IMR-90 (cell line): ENCODE measurements around the gene THADA. TPM values are rescaled to one million over a fixed set of nuclear protein-coding genes. Genes with fewer than 3 reads are reported as not detected.

ENCODE experiments used
- ATAC-seq: fragments of 200-7000 bp; cut with Tn5 transposase; 2 replicates; pipeline ENCODE4 v1.9.1; 2020; ENCODE audit warnings: low read depth, mild to moderate bottlenecking, moderate library complexity
- BruUV-seq: library from RNA; stranded (reverse); fragments of 400-500 nt; replicated peaks from 2 replicates; lab custom pipeline; 2021; lab: Mats Ljungman, UMichigan
- CTCF ChIA-PET: fragments of 300-600 bp; formaldehyde crosslinking; extraction: SDS; loops from one replicate; lab custom pipeline; 2021; ENCODE audit warnings: antibody characterized with exemption; lab: Yijun Ruan, JAX
- POLR2A ChIA-PET: fragments of 300-600 bp; sonication (Branson Sonifier 250); formaldehyde crosslinking; loops from one replicate; lab custom pipeline; 2022; ENCODE audit warnings: antibody characterized with exemption; ENCODE audit not compliant: unreplicated experiment; lab: Charles Lee
- DNase-seq: peaks from one replicate; pipeline ENCODE4 v3.0.0; 2013
- H2AFZ ChIP-seq: replicated peaks from 2 replicates; pipeline ENCODE3; 2013; ENCODE audit warnings: low read length, mild to moderate bottlenecking; ENCODE audit not compliant: poor library complexity
- H2AK5ac ChIP-seq: 2 replicates; pipeline ENCODE4 v1.6.1; 2013; ENCODE audit warnings: low read depth, low read length, inconsistent platforms
- H2AK9ac ChIP-seq: replicated peaks from 2 replicates; pipeline ENCODE3; 2013; ENCODE audit warnings: mild to moderate bottlenecking, low read depth, low read length, moderate library complexity; ENCODE audit not compliant: poor library complexity
- H2BK120ac ChIP-seq: 2 replicates; pipeline ENCODE4 v1.6.1; 2013; ENCODE audit warnings: low read depth, low read length, inconsistent platforms
- H2BK15ac ChIP-seq: 3 replicates; pipeline ENCODE4 v1.6.1; 2013; ENCODE audit warnings: low read depth, low read length, inconsistent platforms
- H2BK20ac ChIP-seq: 2 replicates; pipeline ENCODE4 v1.6.1; 2013; ENCODE audit warnings: low read depth, mild to moderate bottlenecking, inconsistent platforms, low read length, moderate library complexity
- H2BK5ac ChIP-seq: 2 replicates; pipeline ENCODE4 v1.6.1; 2013; ENCODE audit warnings: mild to moderate bottlenecking, low read depth, low read length, inconsistent platforms; ENCODE audit not compliant: poor library complexity, severe bottlenecking
- H3K14ac ChIP-seq: replicated peaks from 2 replicates; pipeline ENCODE4 v1.6.1; 2013; ENCODE audit warnings: low read depth, low read length, inconsistent platforms
- H3K18ac ChIP-seq: 2 replicates; pipeline ENCODE4 v1.6.1; 2013; ENCODE audit warnings: low read depth, low read length, control low read depth
- H3K23ac ChIP-seq: 2 replicates; pipeline ENCODE4 v1.6.1; 2013; ENCODE audit warnings: low read depth, low read length, inconsistent platforms
- H3K27ac ChIP-seq: 2 replicates; pipeline ENCODE4 v1.5.1; 2013; ENCODE audit warnings: mild to moderate bottlenecking, control low read depth, low read length; ENCODE audit not compliant: insufficient read depth
- H3K27me3 ChIP-seq: 2 replicates; pipeline ENCODE4 v1.6.1; 2013; ENCODE audit warnings: low read length; ENCODE audit not compliant: control insufficient read depth, insufficient read depth
- H3K36me3 ChIP-seq: 2 replicates; pipeline ENCODE4 v1.6.1; 2013; ENCODE audit warnings: low read length, mixed read lengths; ENCODE audit not compliant: control insufficient read depth, insufficient read depth
- H3K4ac ChIP-seq: 2 replicates; pipeline ENCODE4 v1.6.1; 2013; ENCODE audit warnings: low read depth, low read length, inconsistent platforms
- H3K4me1 ChIP-seq: 2 replicates; pipeline ENCODE4 v1.6.1; 2013; ENCODE audit warnings: low read length, mixed read lengths; ENCODE audit not compliant: control insufficient read depth, insufficient read depth
- H3K4me2 ChIP-seq: 2 replicates; pipeline ENCODE4 v1.6.1; 2013; ENCODE audit warnings: low read depth, mild to moderate bottlenecking, control low read depth, low read length, moderate library complexity
- H3K4me3 ChIP-seq: 2 replicates; pipeline ENCODE4 v1.5.1; 2013; ENCODE audit warnings: low read depth, mild to moderate bottlenecking, control low read depth, low read length, moderate library complexity; ENCODE audit not compliant: insufficient read depth
- H3K56ac ChIP-seq: 2 replicates; pipeline ENCODE4 v1.6.1; 2013; ENCODE audit warnings: low read length, inconsistent platforms; ENCODE audit not compliant: insufficient read depth; ENCODE audit errors: extremely low read depth
- H3K79me1 ChIP-seq, 2 experiments: 2 replicates each; pipeline ENCODE4 v1.6.1; 2013; ENCODE audit warnings: low read length in 2 of 2, inconsistent platforms in 1 of 2, low read depth in 1 of 2
- H3K9ac ChIP-seq: 2 replicates; pipeline ENCODE4 v1.6.1; 2013; ENCODE audit warnings: low read depth, low read length, control low read depth
- H3K9me1 ChIP-seq: 2 replicates; pipeline ENCODE4 v1.6.1; 2013; ENCODE audit warnings: low read length, inconsistent platforms; ENCODE audit not compliant: insufficient read depth
- H3K9me3 ChIP-seq: 2 replicates; pipeline ENCODE4 v1.6.1; 2013; ENCODE audit warnings: low read length; ENCODE audit not compliant: control insufficient read depth, insufficient read depth
- H4K20me1 ChIP-seq: 2 replicates; pipeline ENCODE4 v1.6.1; 2013; ENCODE audit warnings: low read length, inconsistent platforms; ENCODE audit not compliant: insufficient read depth
- H4K5ac ChIP-seq: 2 replicates; pipeline ENCODE4 v1.6.1; 2013; ENCODE audit warnings: mild to moderate bottlenecking, low read depth, low read length, control low read depth
- H4K8ac ChIP-seq, 2 experiments: 2 replicates each; pipeline ENCODE4 v1.6.1; 2013; ENCODE audit warnings: low read depth in 2 of 2, low read length in 2 of 2, control low read depth in 1 of 2, inconsistent platforms in 1 of 2
- H4K91ac ChIP-seq: 2 replicates; pipeline ENCODE4 v1.6.1; 2013; ENCODE audit warnings: low read depth, low read length, inconsistent platforms; ENCODE audit not compliant: insufficient read depth
- BHLHE40 ChIP-seq: fragments of 150-350 bp; IDR thresholded peaks from 2 replicates; pipeline ENCODE4 v1.6.1; 2016; ENCODE audit warnings: mild to moderate bottlenecking, low read depth, low read length
- CEBPB ChIP-seq: IDR thresholded peaks from 2 replicates; pipeline ENCODE4 v1.6.1; 2012; ENCODE audit warnings: low read depth, low read length, improper control_type of control experiment
- CHD1 ChIP-seq: IDR thresholded peaks from 2 replicates; pipeline ENCODE4 v1.6.1; 2012; ENCODE audit warnings: low read depth, low read length, improper control_type of control experiment
- CTCF ChIP-seq: conservative IDR thresholded peaks from 2 replicates; pipeline ENCODE4 v1.5.1; 2012; ENCODE audit warnings: mild to moderate bottlenecking, low read depth, low read length, improper control_type of control experiment
- ELK1 ChIP-seq: fragments of 150-350 bp; IDR thresholded peaks from 2 replicates; pipeline ENCODE4 v1.6.1; 2016; ENCODE audit warnings: low read depth, mild to moderate bottlenecking, low read length, moderate library complexity, borderline replicate concordance
- FOS ChIP-seq: fragments of 150-350 bp; IDR thresholded peaks from 2 replicates; pipeline ENCODE4 v1.6.1; 2016; ENCODE audit warnings: low read depth, low read length
- MAFK ChIP-seq: IDR thresholded peaks from 2 replicates; pipeline ENCODE4 v1.6.1; 2012; ENCODE audit warnings: low read depth, low read length, improper control_type of control experiment
- MAZ ChIP-seq: IDR thresholded peaks from 2 replicates; pipeline ENCODE4 v1.6.1; 2012; ENCODE audit warnings: low read depth, mild to moderate bottlenecking, low read length, improper control_type of control experiment, moderate library complexity, borderline replicate concordance
- MXI1 ChIP-seq: IDR thresholded peaks from 2 replicates; pipeline ENCODE4 v1.6.1; 2012; ENCODE audit warnings: low read depth, mild to moderate bottlenecking, low read length, moderate library complexity, borderline replicate concordance
- NFE2L2 ChIP-seq: fragments of 150-350 bp; IDR thresholded peaks from 2 replicates; pipeline ENCODE4 v1.6.1; 2016; ENCODE audit warnings: low read depth, mild to moderate bottlenecking, low read length
- POLR2A ChIP-seq: IDR thresholded peaks from 2 replicates; pipeline ENCODE4 v1.6.1; 2012; ENCODE audit warnings: mild to moderate bottlenecking, low read depth, low read length
- RAD21 ChIP-seq: IDR thresholded peaks from 2 replicates; pipeline ENCODE4 v1.6.1; 2012; ENCODE audit warnings: low read length, improper control_type of control experiment
- RCOR1 ChIP-seq: IDR thresholded peaks from 2 replicates; pipeline ENCODE4 v1.6.1; 2012; ENCODE audit warnings: mild to moderate bottlenecking, low read length, improper control_type of control experiment; ENCODE audit not compliant: insufficient replicate concordance
- RFX5 ChIP-seq: IDR thresholded peaks from 2 replicates; pipeline ENCODE4 v1.8.0; 2012; ENCODE audit warnings: low read depth, mild to moderate bottlenecking, low read length, moderate library complexity
- SMC3 ChIP-seq: fragments of 150-350 bp; IDR thresholded peaks from 2 replicates; pipeline ENCODE4 v1.6.1; 2016; ENCODE audit warnings: low read depth, mild to moderate bottlenecking, antibody characterized with exemption, low read length, moderate library complexity
- USF2 ChIP-seq: fragments of 150-350 bp; IDR thresholded peaks from 2 replicates; pipeline ENCODE4 v1.6.1; 2017; ENCODE audit warnings: mild to moderate bottlenecking, antibody characterized with exemption, low read length, low read depth
- WGBS, 2 experiments: methylation state at CpG; one replicate each; pipeline versions ENCODE4 v1.1.5 to v1.1.7; 2013; ENCODE audit warnings: missing lambda C conversion rate in 2 of 2; ENCODE audit not compliant: insufficient read length in 1 of 2; ENCODE audit errors: extremely low coverage in 2 of 2; 5-methylcytosine and 5-hydroxymethylcytosine counted together
- dilution Hi-C: fragments of 300-500 bp; cut with HindIII; formaldehyde crosslinking; loops from one replicate; pipeline ENCODE4 v1.14.3; 2018; ENCODE audit warnings: low sequenced_read_pairs; ENCODE audit not compliant: unreplicated experiment
- in situ Hi-C: fragments of 300-500 bp; cut with MboI; formaldehyde crosslinking; loops from 3 replicates; pipeline ENCODE4 v1.14.3; 2019; ENCODE audit warnings: low sequenced_read_pairs, inconsistent platforms, mixed read lengths
- intact Hi-C: fragments of 100-400 bp; cut with micrococcal nuclease; formaldehyde crosslinking; loops from 2 replicates; pipeline ENCODE4 v1.10.0; 2022
- polyA plus RNA-seq, 3 experiments: library from polyadenylated mRNA; depleted of rRNA; stranded (reverse); fragments of >200 nt; gene quantifications; 2 replicates each; pipeline ENCODE4 v1.2.3, GENCODE V29; 2012; ENCODE audit warnings: low replicate concordance in 1 of 3
- total RNA-seq: library from RNA; depleted of rRNA; stranded (reverse); fragments of >200 nt; gene quantifications from 2 replicates; pipeline ENCODE4 v1.2.3, GENCODE V29; 2012

THADA gene
- total and polyA plus RNA-seq, 2 of the 4 experiments (the other 2 are of a cell fraction): 10.5 to 21.3 TPM

- H3K27ac ChIP-seq: no peak overlapping the region
- H4K5ac ChIP-seq: no peak overlapping the region
- TF ChIP-seq SMC3: no peak
- TF ChIP-seq MAZ: no peak
- no peak for TF ChIP-seq POLR2A
- no peak for TF ChIP-seq NFE2L2
- TF ChIP-seq MAFK: no peak
- no peak for TF ChIP-seq MXI1
- TF ChIP-seq USF2: no peak
- TF ChIP-seq RAD21: no peak
- no peak for TF ChIP-seq BHLHE40
- TF ChIP-seq CEBPB: no peak
- TF ChIP-seq FOS: no peak
- TF ChIP-seq RCOR1: no peak
- no peak for TF ChIP-seq RFX5
- no peak for TF ChIP-seq CHD1
- no peak for TF ChIP-seq ELK1
- no peak for TF ChIP-seq CTCF
- no peak overlapping the region for H2AK9ac ChIP-seq
- H3K4me3 ChIP-seq: no peak overlapping the region
- H3K23ac ChIP-seq: no peak overlapping the region
- WGBS, 2 experiments: no CpG with 5 or more reads among the region's 2 CpGs
- peaks cover 4 to 8% of the 10 kb centered on the region in 2 experiments; a peak in 2 of 4 replicates for H3K79me1 ChIP-seq
- H2AK5ac ChIP-seq: no peak overlapping the region
- H2AFZ ChIP-seq: no peak overlapping the region
- POLR2A ChIA-PET: no interaction called here
- no peaks in the 10 kb centered on the region for H3K9me1 ChIP-seq
- H3K18ac ChIP-seq: no peak overlapping the region
- H3K9me3 ChIP-seq: no peaks in the 10 kb centered on the region
- no TSS peak for BruUV-seq
- H3K4me1 ChIP-seq: no peaks in the 10 kb centered on the region
- no peak for DNase-seq
- H2BK15ac ChIP-seq: no peak overlapping the region
- dilution Hi-C loops: no loop called here
- no peaks in the 10 kb centered on the region for H4K20me1 ChIP-seq
- H2BK5ac ChIP-seq: no peak overlapping the region
- H3K4ac ChIP-seq: no peak overlapping the region
- no peak overlapping the region for H3K4me2 ChIP-seq
- H2BK120ac ChIP-seq: no peak overlapping the region
- no peak overlapping the region for H2BK20ac ChIP-seq
- H3K14ac ChIP-seq: no peak overlapping the region
- H4K8ac ChIP-seq: no peak overlapping the region
- H4K91ac ChIP-seq: no peak overlapping the region
- H3K56ac ChIP-seq: no peak overlapping the region
- H3K9ac ChIP-seq: no peak overlapping the region
- intact Hi-C loops: no loop called here
- in situ Hi-C loops: no loop called here
- no peaks in the 10 kb centered on the region for H3K27me3 ChIP-seq
- CTCF ChIA-PET: no interaction called here
- H3K36me3 ChIP-seq: no peaks in the 10 kb centered on the region
- ATAC-seq: no peak
These were observed 46.5 kb upstream of the THADA start for GRCh38 chr2:43642363-43642762.
